Choroid plexus epithelial cell (primary cell): ENCODE data around the gene CCL17.
"Not testable (repeated sequence)": the region's sequence is repeated elsewhere in the genome, so short reads cannot be mapped to it uniquely, and the experiment has no call there.

Experiments
- DNase-seq: peaks from one replicate; pipeline ENCODE4 v3.0.0-alpha.2; 2010; ENCODE audit warnings: low read depth
- H3K4me3 ChIP-seq: 2 replicates; pipeline ENCODE4 v1.5.1; 2011; ENCODE audit warnings: low read depth, mild to moderate bottlenecking, control low read depth, low read length, moderate library complexity
- TF ChIP-seq, protein P1 (sequence below): conservative IDR thresholded peaks from 2 replicates; pipeline ENCODE4 v1.5.1; 2011; ENCODE audit warnings: low read depth, mild to moderate bottlenecking, control low read depth, inconsistent platforms, low read length, moderate library complexity

The CCL17 gene

GRCh38 chr16:57432505-57432904 is 27.9 kb downstream of the CCL17 start:
- DNase-seq = no peak
- TF ChIP-seq, protein P1, sequence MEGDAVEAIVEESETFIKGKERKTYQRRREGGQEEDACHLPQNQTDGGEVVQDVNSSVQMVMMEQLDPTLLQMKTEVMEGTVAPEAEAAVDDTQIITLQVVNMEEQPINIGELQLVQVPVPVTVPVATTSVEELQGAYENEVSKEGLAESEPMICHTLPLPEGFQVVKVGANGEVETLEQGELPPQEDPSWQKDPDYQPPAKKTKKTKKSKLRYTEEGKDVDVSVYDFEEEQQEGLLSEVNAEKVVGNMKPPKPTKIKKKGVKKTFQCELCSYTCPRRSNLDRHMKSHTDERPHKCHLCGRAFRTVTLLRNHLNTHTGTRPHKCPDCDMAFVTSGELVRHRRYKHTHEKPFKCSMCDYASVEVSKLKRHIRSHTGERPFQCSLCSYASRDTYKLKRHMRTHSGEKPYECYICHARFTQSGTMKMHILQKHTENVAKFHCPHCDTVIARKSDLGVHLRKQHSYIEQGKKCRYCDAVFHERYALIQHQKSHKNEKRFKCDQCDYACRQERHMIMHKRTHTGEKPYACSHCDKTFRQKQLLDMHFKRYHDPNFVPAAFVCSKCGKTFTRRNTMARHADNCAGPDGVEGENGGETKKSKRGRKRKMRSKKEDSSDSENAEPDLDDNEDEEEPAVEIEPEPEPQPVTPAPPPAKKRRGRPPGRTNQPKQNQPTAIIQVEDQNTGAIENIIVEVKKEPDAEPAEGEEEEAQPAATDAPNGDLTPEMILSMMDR = no peak
- no peak overlapping the region for H3K4me3 ChIP-seq

- no peak for DNase-seq
- TF ChIP-seq, protein P1 = no peak
- no peak overlapping the region for H3K4me3 ChIP-seq
Observed at GRCh38 chr16:57432989-57433388, 28.4 kb downstream of the CCL17 start.

DNA sequence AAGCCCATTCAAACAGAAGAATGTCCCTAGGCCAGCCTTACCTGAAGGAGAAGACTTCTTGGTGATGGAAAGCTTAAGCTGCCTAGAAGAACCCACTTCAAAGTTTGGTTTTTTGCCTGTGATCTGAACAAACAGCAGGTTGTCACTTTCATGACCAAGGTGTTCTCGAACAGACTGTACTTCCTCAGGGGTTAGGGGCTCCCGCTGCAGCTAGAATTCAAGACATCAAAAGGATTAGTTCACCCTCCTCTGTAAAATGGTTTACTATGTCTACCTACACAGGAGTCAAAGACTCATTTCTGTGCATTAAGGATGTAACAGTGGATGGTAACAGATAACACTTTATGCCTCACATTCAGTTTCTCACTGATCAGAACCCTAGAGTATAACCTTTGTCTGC is 29.4 kb downstream of the CCL17 start:
- H3K4me3 ChIP-seq = no peak overlapping the region
- TF ChIP-seq, protein P1 = no peak
- no peak for DNase-seq

DNA sequence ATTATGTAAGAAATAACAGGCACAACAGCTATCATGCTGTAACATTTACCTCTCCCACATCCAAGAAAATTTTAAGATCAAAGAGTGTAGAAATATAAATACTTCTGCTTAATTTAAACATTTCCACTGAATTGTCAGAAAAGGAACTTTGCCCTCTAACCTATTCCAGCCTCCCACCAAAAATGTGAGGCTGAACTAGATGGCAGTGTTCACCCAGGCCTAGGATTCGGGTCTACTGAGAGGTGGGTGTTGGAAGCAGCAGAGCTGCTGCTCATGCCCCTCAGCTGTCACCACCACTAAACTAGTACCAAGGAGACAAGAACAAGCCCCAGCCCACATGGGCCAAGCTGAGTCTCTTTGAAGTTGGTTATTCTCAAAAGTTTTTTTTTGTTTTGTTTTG is 31.3 kb downstream of the CCL17 start:
- DNase-seq = no peak
- TF ChIP-seq, protein P1 = no peak
- no peak overlapping the region for H3K4me3 ChIP-seq

DNA sequence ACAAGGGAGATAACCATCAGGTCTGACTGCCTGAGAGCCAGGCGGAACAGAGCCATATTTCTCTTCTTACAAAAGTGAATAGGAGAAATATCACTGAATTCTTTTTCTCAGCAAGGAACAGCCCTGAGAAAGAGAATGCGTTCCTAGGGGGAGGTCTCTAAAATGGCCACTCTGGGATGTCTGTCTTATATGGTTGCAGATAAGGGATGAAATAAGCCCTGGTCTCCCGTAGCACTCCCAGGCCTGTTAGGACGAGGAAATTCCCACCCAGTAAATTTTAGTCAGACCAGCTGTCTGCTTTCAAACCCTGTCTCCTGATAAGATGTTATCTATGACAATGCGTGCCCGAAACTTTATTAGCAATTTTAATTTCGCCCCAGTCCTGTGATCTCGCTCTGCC is 35.4 kb downstream of the CCL17 start:
- not testable (repeated sequence) for H3K4me3 ChIP-seq, DNase-seq

DNA sequence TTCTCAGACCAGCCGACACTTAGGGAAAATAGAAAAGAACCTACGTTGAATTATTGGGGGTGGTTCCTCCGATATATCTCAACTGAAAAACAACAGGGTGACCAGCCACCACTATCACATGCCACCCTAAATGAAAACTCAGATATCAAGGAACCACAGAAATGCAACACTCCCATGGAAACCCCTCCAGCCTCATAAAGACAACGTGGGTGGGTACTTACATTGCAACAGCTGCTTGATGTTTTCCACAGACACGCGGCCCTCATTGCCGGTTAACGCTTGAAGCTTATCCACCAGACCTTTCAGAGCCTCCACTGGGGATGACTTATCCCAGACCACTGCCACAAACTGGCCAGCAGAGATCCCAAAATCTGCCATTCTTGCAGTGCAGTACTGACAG is 36.0 kb downstream of the CCL17 start:
- DNase-seq = not testable (repeated sequence)

GRCh38 chr16:57444711-57445110 is 40.1 kb downstream of the CCL17 start:
- DNase-seq = peak; percentile 30

More for the DNA sequence above, 36.0 kb downstream of the CCL17 start:
- H3K4me3 ChIP-seq = not testable (repeated sequence)

DNA sequence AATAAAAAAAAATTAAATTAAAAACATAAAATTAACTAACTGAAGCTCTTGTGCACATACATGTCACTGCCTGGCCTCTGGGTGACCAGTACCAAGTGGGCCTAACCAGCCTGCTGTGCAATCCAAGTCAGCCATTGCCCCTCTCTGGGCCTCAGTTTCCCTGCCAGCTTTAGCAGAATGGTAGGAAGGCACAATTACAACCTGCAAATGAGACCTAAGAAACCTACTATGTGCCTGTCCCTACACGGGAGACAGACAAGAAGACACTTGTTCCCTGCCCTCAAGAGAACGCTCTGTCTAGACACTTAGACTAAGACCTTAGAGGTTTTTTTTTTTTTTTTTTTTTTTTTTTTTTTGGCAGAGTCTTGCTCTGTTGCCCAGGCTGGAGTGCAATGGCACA is 40.9 kb downstream of the CCL17 start:
- H3K4me3 ChIP-seq = no peak overlapping the region
- TF ChIP-seq, protein P1 = no peak
- no peak for DNase-seq

More at GRCh38 chr16:57444711-57445110, 40.1 kb downstream of the CCL17 start:
- no peak overlapping the region for H3K4me3 ChIP-seq
- TF ChIP-seq, protein P1 = no peak
